Smooth muscle cell of the brain vasculature (primary cell): ENCODE measurements around the gene FGF2.
"Not testable (repeated sequence)": the region's sequence is repeated elsewhere in the genome, so short reads cannot be mapped to it uniquely, and the experiment has no call there.

Experiments used
- DNase-seq: peaks from one replicate; pipeline ENCODE4 v3.0.0-alpha.2; 2012; ENCODE audit warnings: low read depth, low spot score

FGF2 gene

GRCh38 chr4:122922877-122923511 lies 96.4 kb downstream of the FGF2 start:
- peak; percentile 68 for DNase-seq

DNA sequence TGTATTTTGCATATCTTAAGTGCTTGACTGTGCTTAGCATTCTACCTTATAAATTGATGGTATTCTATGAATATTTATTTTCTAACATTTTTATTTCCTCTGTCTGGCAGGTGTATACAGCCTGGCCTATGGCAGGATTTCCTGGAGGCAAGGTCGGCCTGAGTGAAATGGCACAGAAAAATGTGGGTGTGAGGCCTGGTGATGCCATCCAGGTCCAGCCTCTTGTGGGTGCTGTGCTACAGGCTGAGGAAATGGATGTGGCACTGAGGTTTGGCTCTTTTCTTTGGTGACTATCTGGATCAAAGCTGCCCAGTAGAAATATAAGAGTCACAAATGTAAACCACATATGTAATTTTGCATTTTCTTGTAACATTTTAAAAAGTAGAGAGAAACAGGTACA lies 102.3 kb downstream of the FGF2 start:
- no peak for DNase-seq

DNA sequence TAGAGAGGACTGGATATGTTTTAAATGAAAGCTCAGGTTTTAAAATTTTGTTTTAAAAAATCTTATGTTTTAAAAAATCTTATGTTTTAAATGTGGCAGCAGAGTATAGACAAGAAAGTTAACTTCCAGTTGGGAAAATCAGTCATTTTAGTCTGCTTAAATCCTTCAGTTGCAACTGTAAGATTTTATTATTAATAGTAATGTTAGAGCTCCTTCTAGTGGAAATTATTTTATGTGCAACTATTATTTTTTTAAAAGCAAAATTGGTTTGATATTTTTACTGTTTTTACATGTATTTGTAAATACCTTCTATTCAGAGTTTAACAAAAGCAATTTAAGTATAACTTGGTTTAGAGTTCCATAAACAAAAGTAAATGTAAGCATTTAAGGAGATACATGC lies 104.2 kb downstream of the FGF2 start:
- DNase-seq = no peak

DNA sequence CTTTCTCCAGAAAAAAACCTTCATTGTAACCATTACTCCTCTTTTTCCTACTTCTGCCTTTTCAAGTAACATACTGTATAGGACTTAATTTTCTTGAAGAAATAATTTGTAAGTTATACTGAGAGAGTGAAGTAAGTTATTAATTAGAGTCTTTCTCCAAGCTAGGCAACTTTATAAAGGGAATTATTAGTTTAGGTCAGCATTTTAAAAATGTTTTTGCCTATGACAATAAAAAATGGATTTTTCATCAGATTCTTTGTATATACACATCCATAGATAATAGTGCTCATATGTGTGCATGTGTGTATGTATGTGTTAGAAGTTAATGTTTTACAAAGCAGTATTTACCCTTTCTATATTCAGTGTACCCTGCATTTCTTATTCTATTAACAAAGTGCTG lies 106.1 kb downstream of the FGF2 start:
- no peak for DNase-seq

- not testable (repeated sequence) for DNase-seq
These were observed 118.5 kb downstream of the FGF2 start for GRCh38 chr4:122945136-122945535.

DNA sequence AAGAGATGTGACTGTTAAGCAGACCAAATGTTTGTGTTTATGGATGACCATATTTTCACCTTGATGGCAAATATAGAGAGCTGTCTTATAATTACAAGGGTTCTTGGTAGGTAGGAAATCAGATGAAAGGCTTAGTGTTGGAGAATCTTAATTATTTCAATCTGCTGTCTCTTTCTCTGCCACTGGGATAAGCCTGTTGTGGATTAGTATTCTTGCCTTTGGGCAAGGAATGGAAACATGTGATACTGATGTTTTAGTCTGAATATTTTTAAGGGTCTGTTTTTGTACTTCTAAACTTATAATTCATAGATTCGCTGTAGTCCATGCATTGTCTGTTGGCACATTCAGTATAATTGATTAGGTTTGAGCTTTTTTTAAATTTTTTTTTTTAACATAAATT lies 119.5 kb downstream of the FGF2 start:
- DNase-seq = no peak
